Astrocyte of the hippocampus (primary cell): ENCODE data around the gene PSORS1C2.
"Not testable (repeated sequence)": the region's sequence is repeated elsewhere in the genome, so short reads cannot be mapped to it uniquely, and the experiment has no call there.

Experiments used
- DNase-seq: peaks from one replicate; pipeline ENCODE4 v3.0.0; 2011; ENCODE audit warnings: low read depth, low spot score

The PSORS1C2 gene

GRCh38 chr6:31138982-31139381 lies at the start of gene PSORS1C2:
PSORS1C2 (minus strand) TSS chr6:31139066; CDS start chr6:31139026, 40 bp downstream.
- DNase-seq = no peak

- no peak for DNase-seq
Observed at GRCh38 chr6:31187780-31188194, 48.9 kb upstream of the PSORS1C2 start.

- DNase-seq = no peak
Observed at GRCh38 chr6:31186052-31186734, 47.3 kb upstream of the PSORS1C2 start.

- DNase-seq = not testable (repeated sequence)
Observed at GRCh38 chr6:31185695-31186051, 46.8 kb upstream of the PSORS1C2 start.

- not testable (repeated sequence) for DNase-seq
Observed at GRCh38 chr6:31183859-31184258, 45.0 kb upstream of the PSORS1C2 start.

- DNase-seq = not testable (repeated sequence)
Observed at GRCh38 chr6:31183287-31183686, 44.4 kb upstream of the PSORS1C2 start.

- no peak for DNase-seq
Observed at GRCh38 chr6:31180500-31180899, 41.6 kb upstream of the PSORS1C2 start.

- DNase-seq = no peak
Observed at GRCh38 chr6:31179896-31180295, 41.0 kb upstream of the PSORS1C2 start.

- DNase-seq = no peak
Observed at GRCh38 chr6:31179042-31179386, 40.1 kb upstream of the PSORS1C2 start.

GRCh38 chr6:31178143-31179041 lies 39.5 kb upstream of the PSORS1C2 start:
- no peak for DNase-seq

GRCh38 chr6:31175971-31176370 lies 37.1 kb upstream of the PSORS1C2 start:
- DNase-seq = peak; percentile 40

- no peak for DNase-seq
Observed at GRCh38 chr6:31174378-31174777, 35.5 kb upstream of the PSORS1C2 start.

- no peak for DNase-seq
Observed at GRCh38 chr6:31173406-31173805, 34.5 kb upstream of the PSORS1C2 start.

GRCh38 chr6:31172973-31173384 lies 34.1 kb upstream of the PSORS1C2 start:
- no peak for DNase-seq

GRCh38 chr6:31171931-31172905 lies 33.4 kb upstream of the PSORS1C2 start:
- no peak for DNase-seq

- DNase-seq = no peak
Observed at GRCh38 chr6:31170987-31171671, 32.3 kb upstream of the PSORS1C2 start.

GRCh38 chr6:31170600-31170881 lies 31.7 kb upstream of the PSORS1C2 start, which contains the start of gene POU5F1:
POU5F1 (minus strand) TSS chr6:31170682; CDS start chr6:31170620, 62 bp downstream.
- no peak for DNase-seq

- not testable (repeated sequence) for DNase-seq
Observed at GRCh38 chr6:31169858-31170599, 31.2 kb upstream of the PSORS1C2 start.

- no peak for DNase-seq
Observed at GRCh38 chr6:31169123-31169857, 30.4 kb upstream of the PSORS1C2 start.

- DNase-seq = no peak
Observed at GRCh38 chr6:31168606-31169005, 29.7 kb upstream of the PSORS1C2 start.
